GM21526 (cell line): ENCODE results near the gene NFKB1.

Experiments
- ATAC-seq: cut with Tn5 transposase; IDR thresholded peaks from one replicate; pipeline ENCODE4 v1.9.1; 2021; ENCODE audit warnings: moderate library complexity; ENCODE audit not compliant: unreplicated experiment, low FRiP score

Gene NFKB1

DNA sequence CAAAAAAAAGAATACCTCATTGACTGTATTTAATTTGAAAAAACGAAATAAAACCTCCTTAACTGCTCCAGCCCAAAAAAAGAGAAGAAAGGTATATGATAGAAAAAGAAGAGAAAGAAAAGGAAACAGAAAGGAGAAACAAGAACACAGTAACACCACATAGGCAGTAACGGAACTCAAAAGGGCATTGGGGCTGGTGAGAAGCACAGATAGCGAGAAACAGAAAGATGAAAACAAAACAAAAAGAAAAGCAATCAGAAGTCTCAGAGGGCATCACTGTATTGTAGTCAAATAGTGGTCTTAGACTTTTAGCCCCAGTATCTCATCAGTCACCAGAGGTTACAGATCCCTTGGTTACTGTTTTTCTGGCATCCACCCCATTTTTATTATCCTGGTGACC is 88.6 kb downstream of the NFKB1 start:
- no peak for ATAC-seq

DNA sequence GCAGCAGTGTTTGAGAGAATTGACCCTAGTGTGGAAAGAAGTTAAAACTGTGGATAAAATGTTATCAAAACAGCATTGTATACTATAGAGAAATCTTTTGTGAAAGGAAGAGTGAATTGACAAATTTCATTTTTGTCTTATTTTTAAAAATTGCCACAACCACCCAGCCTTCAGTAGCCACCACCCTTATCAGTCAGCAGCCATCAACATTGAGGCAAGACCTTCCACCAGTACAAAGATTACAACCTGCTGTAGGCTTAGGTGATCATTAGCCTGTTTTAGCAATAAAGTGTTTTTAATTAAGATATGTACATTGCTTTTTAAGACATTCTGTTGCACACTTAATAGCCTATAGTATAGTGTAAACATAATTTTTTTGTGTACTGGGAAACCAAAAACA is 91.1 kb downstream of the NFKB1 start:
- no peak for ATAC-seq

DNA sequence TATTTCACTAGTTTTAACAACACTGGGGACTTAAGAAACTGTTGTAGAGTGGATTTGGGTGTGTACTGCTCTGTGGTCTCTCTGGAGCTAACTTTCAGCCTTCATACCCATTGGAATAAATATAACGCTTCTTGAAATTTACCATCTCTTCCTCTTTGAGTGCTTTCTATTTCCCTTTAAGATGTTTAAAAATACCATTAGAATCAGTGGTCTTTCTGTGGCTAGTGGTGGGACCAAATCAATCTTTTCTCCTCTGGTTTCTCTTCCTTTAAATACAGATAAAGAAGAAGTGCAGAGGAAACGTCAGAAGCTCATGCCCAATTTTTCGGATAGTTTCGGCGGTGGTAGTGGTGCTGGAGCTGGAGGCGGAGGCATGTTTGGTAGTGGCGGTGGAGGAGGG is 92.0 kb downstream of the NFKB1 start:
- ATAC-seq: no peak

DNA sequence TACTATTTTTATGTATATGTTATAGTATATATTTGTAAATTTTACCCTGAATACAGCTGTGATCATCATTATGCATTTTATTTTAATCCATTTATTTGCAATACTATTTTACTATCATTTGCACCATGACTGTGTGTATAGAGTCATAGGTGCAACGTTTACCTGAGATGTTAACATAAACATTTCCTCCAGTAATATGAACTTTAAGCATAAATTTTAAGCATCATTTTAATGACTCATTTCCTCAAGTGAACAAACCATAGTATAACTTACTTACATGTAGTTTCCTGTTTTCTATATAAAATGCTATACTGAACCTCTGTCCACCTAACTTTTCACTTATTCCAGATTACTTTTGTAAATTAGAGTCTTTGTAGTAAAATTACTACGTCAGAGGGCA is 92.8 kb downstream of the NFKB1 start:
- ATAC-seq: no peak

DNA sequence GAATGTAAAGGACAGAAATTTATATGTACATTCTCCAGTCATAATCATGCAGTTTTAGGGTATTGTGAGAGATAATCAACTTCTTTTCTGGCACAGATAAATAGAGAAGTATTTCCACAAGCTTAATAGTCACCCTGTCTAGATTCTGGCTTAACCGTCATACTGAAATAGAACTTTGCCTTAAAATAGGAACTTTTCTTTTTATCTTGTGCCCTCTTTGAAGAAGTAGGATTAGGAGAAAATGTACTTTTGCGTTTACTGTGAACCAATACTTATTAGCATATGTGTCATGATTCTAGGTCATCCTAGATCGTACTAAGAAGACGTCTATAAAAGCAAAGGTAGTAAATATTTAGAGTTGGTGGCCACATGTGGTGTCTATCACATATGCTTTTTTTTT is 95.4 kb downstream of the NFKB1 start:
- no peak for ATAC-seq

DNA sequence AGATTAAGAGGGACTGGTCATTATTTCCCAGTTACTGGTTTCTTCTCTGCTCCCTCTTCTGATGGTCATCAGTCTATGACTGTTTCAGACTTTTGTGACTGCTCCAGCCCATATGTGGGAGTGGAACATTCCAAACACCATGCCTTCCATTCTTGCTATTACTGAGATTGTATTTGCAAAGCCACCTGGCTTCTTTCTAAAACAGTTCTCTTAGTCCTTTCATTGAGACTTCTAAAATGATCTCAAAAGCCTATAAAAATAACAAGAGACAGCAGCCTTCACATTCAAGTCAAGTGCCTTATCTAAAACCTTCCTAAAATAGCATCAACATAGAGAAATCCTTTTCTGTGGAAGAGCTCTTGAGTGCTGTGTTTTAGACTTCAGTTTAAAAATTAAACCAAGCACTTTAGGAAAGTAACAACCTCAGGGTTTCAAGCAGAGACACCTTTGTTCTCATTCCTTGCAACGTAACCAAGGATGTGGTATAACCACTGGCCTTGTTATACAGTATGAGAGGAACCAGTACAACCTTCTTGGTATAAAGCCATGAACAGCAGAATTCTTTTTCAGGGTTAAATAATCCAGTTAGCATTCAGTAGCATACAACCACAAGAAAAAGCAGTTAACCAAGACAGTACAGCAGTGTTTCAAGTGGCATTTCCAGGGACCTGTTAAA is 97.1 kb downstream of the NFKB1 start:
- peak; percentile 48 for ATAC-seq

DNA sequence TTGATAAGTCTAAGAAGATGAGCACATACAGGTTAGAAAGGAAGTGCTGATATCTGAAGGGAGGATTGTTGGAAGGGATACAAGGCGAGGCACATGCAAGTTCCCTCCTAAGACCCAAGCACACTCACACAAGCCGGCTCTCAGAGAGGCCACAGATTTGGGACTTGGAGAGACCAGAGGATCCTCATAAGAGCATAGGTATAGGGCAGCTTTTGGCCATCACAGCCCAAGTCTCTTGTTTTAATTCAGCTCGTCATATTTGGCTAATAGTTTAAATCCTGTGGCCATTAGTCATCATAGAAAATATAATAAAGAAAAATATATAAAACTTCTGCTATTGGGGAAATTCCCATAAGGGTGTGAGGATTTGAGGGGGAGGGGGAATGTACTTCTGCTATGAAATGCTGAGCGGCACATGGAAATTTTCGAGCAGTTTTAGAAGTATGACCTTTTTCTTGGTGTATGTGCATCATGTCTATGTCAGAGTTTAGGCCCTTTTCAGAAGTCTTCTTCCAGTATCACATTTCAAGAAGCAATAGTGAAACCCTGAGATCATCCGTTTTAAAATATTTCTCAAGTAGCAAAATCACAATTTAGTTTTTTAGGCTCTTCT is 97.7 kb downstream of the NFKB1 start:
- peak; percentile 62 for ATAC-seq

DNA sequence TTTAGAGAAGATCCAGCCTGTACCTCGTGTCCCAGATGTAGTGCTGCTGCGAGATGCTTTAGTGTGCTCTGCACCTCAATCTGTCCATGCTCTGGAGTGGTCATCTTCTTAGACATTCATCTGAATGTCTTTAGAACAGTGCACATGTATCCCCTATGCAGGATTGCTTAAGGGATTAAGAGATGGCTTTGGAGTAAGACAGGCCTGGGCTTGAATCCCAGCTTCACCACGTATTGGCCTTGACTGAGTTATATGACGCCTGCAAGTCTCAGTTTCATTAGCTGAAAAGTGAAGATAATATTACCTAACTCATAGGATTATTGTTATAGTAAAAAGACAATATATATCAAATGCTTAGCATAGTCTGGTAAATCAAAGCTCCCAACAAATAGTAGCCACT is 98.3 kb downstream of the NFKB1 start:
- peak; percentile 8 for ATAC-seq

DNA sequence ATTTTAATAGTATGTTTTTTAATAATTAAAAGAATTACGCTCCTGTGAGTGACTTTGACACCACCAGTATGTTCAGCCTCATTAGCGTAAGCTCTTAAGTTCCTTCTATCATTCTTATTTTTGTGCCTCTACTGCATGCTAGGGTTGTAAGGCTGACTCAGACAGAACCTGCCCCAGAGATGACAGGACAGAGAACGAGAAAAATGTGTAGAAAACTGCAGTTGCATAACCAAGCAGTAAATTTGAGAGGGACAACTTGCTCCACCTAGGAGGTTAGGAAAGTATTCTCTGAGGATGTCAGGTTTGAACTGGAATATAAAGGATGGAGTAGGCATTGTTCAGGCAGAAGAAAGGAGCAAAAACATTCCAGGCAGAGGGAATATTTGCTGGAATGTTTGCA is 98.7 kb downstream of the NFKB1 start:
- no peak for ATAC-seq

DNA sequence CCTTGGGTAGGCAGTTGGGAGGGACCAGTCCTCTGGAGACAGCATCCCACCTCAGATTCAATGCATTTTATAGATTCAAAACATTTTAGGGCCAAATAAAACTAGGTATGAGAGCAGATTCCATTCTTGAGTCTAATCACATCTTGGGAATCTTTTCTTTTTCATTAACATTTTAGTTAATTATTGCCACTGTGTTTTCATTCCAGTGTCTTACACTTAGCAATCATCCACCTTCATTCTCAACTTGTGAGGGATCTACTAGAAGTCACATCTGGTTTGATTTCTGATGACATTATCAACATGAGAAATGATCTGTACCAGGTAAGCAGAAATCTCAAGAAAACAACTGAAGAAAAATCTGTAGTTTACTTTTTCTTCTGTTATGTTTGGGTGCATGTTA is 99.5 kb downstream of the NFKB1 start:
- ATAC-seq: no peak

DNA sequence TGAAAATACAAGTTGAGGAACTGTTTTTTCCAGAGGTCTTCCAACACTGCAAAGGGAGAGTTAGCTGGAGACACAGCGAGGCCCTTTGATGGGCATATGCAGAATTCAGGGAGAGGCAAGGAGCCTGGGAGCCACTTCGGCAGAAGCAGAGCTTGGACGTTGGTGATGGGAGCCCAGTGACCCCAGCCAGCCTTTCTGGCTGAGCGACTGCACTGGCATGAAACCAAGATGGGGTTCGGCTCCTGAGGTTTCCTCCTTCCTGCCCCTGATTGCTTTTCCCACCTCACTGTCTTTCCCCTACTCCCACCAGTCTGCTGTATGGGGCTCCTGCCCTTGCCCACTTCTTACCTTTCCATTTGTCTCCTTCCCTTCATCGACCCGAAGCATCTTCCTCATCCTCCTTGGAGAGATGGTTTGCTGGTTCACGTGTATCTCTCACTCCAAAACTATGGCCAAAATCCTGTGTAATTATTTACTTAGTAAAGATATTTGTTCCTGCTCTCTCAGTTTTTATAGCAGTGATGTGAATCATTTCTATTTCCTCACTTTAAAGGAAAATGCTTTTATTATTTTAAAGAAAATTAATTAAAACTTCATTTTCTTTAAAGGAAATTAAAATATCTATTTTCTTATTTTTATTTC is 100.5 kb downstream of the NFKB1 start:
- ATAC-seq: no peak

DNA sequence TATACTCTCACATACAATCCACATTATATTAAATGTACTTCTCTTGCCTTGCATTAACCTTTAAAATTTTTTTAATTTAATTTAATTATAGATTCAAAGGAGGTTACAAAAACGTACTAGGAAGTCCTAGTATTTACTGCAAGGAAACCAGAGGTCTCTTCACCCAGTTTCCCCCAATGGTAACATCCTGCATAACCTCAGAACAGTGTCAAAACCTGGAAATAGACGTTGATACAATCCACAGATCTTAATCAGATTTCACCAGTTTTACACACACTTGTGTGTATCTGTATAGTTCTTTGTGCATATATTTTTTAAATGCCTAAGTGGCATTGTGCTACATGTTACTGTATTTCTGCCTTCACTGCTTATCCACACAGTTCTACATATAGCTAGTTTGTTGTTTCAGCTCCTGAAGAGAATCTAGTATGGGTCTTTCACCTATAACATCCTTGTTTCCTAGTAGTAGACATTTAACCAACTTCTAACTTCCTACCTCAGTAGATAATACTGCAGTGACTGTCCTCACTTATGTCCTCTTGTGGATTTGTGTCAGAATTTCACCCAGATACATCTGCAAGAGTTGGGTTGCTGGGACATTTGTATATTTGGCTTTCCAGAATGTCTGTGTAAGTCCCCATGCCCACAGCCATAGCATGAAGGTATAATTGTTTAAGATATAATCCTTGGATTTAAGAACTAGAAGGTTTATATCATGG is 103.2 kb downstream of the NFKB1 start:
- no peak for ATAC-seq

DNA sequence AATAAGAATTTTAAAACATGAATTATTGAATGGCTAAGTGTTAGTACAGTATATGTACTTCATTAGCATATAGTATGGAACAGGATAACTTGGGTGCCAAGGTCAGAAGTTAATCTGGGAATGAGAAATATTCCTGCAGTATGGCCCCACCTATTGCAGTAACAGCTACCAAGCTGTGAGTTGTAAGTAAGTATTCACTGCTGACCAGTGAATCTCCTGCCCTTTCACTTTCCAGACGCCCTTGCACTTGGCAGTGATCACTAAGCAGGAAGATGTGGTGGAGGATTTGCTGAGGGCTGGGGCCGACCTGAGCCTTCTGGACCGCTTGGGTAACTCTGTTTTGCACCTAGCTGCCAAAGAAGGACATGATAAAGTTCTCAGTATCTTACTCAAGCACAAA is 105.1 kb downstream of the NFKB1 start:
- no peak for ATAC-seq

DNA sequence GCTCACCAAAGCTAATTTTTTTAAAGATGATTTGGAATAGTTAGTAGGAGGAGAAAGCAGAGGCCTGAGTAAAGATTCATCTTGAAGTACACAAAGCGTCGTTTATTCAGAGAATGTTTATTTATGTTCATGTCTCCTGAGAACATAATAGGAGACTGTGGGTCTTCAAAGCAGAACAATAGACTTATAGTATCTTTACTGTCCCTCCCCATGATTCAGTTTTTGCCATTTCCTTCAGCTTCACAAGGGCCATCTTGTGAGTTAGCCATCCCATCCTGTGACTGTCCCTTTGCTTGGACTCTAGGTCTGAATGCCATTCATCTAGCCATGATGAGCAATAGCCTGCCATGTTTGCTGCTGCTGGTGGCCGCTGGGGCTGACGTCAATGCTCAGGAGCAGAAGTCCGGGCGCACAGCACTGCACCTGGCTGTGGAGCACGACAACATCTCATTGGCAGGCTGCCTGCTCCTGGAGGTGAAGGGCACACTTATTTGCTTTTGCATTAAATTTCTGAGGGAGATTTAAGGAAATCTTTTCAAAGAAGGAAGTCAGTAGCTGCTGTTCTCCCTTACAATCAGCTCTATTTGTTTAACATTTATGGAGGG is 105.8 kb downstream of the NFKB1 start:
- no peak for ATAC-seq

DNA sequence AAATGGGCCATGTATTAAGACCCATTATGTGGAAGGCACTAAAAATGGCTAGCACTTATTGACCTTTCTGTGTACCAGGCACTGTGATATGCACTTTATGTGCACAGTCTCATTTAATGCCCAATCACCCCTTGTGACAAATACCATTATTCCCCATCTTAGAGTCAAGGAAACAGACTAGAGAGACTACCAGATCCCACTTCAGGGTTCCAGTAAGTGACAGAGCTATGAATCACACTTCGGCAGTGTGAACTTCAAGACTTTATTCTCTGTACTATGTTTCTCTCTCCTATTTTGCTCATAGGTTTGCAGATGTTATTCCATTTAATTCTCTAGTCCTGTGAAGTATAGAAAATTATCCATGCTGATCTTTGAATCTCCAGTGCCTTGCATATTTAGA is 107.0 kb downstream of the NFKB1 start:
- ATAC-seq: no peak

DNA sequence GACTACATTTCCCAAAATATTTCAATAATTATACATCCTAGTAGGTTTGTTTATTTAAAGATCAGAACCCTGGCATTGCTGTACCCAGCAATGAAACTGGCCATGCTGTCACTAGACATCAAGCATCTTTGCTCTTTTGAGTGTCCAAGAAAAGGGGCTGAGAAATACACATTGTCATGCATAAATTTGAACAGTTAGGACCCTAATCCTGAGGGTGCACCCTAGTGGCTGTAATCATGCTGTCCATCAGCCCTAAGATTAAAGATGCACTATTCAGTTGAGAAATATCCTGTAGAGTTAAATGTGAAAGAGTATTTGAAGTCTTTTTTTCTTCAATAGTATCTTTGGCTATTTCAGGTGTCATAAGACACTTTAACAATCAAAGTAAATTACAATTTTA is 108.8 kb downstream of the NFKB1 start:
- ATAC-seq: no peak

DNA sequence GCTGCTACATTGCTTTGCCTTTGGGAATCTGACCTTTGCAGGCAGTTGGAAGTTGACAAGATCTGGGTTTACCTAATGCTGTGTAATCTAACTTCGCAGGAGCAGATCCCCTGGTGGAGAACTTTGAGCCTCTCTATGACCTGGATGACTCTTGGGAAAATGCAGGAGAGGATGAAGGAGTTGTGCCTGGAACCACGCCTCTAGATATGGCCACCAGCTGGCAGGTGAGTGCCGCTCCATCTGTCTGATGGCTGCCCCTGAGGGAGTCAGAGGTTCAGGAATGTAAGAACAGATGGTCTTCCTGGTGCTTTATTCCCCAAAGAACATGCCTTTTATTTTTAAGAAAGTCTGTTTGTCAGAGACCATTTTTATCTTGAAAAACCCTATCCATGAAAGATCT is 109.3 kb downstream of the NFKB1 start:
- no peak for ATAC-seq

DNA sequence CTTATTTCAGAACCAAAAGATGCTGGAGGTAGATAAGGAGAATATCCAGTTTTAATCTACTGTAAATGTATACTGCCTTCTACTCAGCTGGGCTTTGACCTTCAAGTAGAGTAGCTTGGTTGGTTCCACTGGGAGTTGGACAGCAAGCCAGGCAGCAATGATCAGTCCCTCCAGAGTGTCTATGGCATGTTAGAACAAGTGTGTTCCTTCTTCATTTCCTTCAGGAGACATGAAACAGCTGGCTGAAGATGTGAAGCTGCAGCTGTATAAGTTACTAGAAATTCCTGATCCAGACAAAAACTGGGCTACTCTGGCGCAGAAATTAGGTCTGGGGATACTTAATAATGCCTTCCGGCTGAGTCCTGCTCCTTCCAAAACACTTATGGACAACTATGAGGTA is 111.1 kb downstream of the NFKB1 start:
- no peak for ATAC-seq

DNA sequence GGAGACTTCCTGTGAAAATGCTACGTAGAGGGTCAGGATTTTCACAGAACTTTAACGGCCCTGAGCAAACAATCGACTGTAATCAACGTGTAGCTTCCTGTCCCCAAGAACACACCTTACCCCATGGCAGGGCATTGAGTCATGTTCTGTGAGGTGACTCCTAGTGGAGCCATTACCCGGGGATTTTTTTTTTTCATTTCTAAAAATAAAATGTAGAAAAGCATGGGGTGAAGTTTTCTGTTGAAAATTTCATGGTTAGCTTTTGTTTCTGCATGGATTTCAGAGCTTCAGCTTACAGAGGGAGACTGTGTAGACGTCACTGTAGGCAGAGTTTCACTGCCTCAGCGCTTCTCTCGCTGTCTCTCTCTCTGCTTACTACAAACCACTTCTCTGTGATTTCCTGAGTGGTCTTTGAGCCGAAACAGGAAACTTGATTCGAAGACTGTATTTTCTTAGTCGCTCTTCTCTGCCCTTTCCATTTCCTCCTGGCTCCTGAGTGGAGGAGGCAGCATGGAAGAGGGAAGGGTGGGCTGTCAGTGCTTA is 111.7 kb downstream of the NFKB1 start:
- no peak for ATAC-seq

DNA sequence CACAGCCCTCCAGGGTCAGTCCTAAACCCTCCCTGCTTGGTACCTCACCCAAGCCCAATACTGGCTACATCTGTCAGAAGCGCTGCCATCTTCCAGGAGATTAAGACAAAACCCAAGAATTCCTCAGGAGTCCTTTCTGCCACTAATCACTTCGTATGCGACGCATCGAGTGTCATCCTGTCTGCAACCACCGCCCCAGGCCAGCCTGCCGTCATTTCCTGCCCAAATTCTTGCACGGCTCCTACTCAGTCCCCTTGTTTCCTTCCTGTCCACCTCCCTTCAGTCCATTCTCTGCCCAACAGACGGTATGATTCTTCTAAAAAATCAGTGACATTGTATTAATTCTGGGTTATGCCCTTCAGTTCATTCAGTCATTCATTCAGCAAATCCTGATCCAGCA is 113.6 kb downstream of the NFKB1 start:
- no peak for ATAC-seq

DNA sequence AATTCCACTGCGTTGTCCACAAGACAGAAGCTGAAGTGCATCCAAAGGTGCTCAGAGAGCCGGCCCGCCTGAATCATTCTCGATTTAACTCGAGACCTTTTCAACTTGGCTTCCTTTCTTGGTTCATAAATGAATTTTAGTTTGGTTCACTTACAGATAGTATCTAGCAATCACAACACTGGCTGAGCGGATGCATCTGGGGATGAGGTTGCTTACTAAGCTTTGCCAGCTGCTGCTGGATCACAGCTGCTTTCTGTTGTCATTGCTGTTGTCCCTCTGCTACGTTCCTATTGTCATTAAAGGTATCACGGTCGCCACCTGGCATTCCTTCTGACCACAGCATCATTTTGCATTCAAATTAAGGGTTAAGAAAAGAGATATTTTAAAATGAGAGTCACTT is 115.5 kb downstream of the NFKB1 start:
- ATAC-seq: no peak
